CD4-positive, alpha-beta T cell (primary cell): ENCODE measurements around the gene UPB1. TPM values are rescaled to one million over a fixed set of nuclear protein-coding genes. Genes with fewer than 3 reads are reported as not detected.
"Not testable (repeated sequence)": the region's sequence is repeated elsewhere in the genome, so short reads cannot be mapped to it uniquely, and the experiment has no call there.

Source experiments
- ATAC-seq: fragments of 200-7000 bp; cut with Tn5 transposase; one replicate; pipeline ENCODE4 v1.10.0; 2022; ENCODE audit warnings: mild to moderate bottlenecking; ENCODE audit not compliant: poor library complexity
- CTCF ChIA-PET: fragments of 350-600 bp; sonication (Branson Sonifier 250); formaldehyde crosslinking; loops from one replicate; lab custom pipeline; 2021; ENCODE audit warnings: antibody characterized with exemption, inconsistent platforms; lab: Charles Lee
- POLR2A ChIA-PET: fragments of 350-600 bp; sonication (Branson Sonifier 250); formaldehyde crosslinking; loops from one replicate; lab custom pipeline; 2021; ENCODE audit warnings: antibody characterized with exemption, inconsistent platforms; lab: Charles Lee
- DNase-seq, 14 experiments: peaks; one replicate each; pipeline ENCODE4 v3.0.0-alpha.2; 2013 to 2020; ENCODE audit warnings: mixed read lengths in 2 of 14
- H3K27ac ChIP-seq, 2 donors: one replicate each; pipeline versions ENCODE4 v1.5.1 to v1.7.0; 2013; ENCODE audit warnings: low read length in 2 of 2, low read depth in 1 of 2, mild to moderate bottlenecking in 1 of 2
- H3K27me3 ChIP-seq, 2 experiments: 1 replicate in 1 of 2; 2 replicates in 1 of 2; pipeline versions ENCODE4 v1.6.1 to v1.7.0; 2013; ENCODE audit warnings: low read length in 2 of 2, control low read depth in 1 of 2, mild to moderate bottlenecking in 1 of 2, moderate library complexity in 1 of 2; ENCODE audit not compliant: insufficient read depth in 2 of 2, control insufficient read depth in 1 of 2
- H3K36me3 ChIP-seq: one replicate; pipeline ENCODE4 v1.6.1; 2013; ENCODE audit warnings: low read length, control low read depth; ENCODE audit not compliant: insufficient read depth
- H3K4me1 ChIP-seq: one replicate; pipeline ENCODE4 v1.6.1; 2013; ENCODE audit warnings: low read length, control low read depth; ENCODE audit not compliant: insufficient read depth
- H3K4me3 ChIP-seq: one replicate; pipeline ENCODE4 v1.5.1; 2013; ENCODE audit warnings: mild to moderate bottlenecking, low read length, moderate library complexity
- H3K9me3 ChIP-seq, 2 experiments: 1 replicate in 1 of 2; 2 replicates in 1 of 2; pipeline versions ENCODE4 v1.6.1 to v1.7.0; 2013; ENCODE audit warnings: low read length in 2 of 2, mild to moderate bottlenecking in 2 of 2, control low read depth in 1 of 2, moderate library complexity in 1 of 2; ENCODE audit not compliant: control insufficient read depth in 1 of 2, insufficient read depth in 1 of 2
- H3K27ac Mint-ChIP-seq: one replicate; pipeline ENCODE4 v1.8.0; 2020; ENCODE audit warnings: mixed read lengths
- H3K27me3 Mint-ChIP-seq: one replicate; pipeline ENCODE4 v1.8.0; 2021; ENCODE audit warnings: mixed read lengths
- H3K36me3 Mint-ChIP-seq: one replicate; pipeline ENCODE4 v1.8.0; 2021; ENCODE audit warnings: low read depth, mixed read lengths
- H3K4me1 Mint-ChIP-seq: one replicate; pipeline ENCODE4 v1.8.0; 2021; ENCODE audit warnings: low read depth, mixed read lengths
- H3K4me3 Mint-ChIP-seq: one replicate; pipeline ENCODE4 v1.8.0; 2020; ENCODE audit warnings: mild to moderate bottlenecking, mixed read lengths
- H3K9me3 Mint-ChIP-seq: one replicate; pipeline ENCODE4 v1.8.0; 2020; ENCODE audit warnings: mixed read lengths
- CTCF ChIP-seq: fragments of 200-600 bp; IDR thresholded peaks from one replicate; pipeline ENCODE4 v1.8.0; 2022; ENCODE audit warnings: antibody characterized with exemption, mild to moderate bottlenecking
- intact Hi-C, 2 experiments: fragments of 100-400 bp; cut with DNase I in 1 of 2; cut with micrococcal nuclease in 1 of 2; formaldehyde crosslinking; loops; one replicate each; pipeline versions ENCODE4 v1.15.1 to v1.9.0; 2023 to 2025; cut with DNase I, micrococcal nuclease
- total RNA-seq, 174 experiments: library from RNA in 2 of 174; stranded (reverse) in 2 of 174; gene quantifications; one replicate each; pipeline ENCODE4 v1.2.3 and lab custom pipeline; 2021 to 2026

UPB1 gene
- total RNA-seq, 2 experiments from 2014 or later: 2.7 to 3.7 TPM

- intact Hi-C loops: loop anchor here in 1 of 2 experiments (5.0 kb wide), 1 partner anchor 67 kb away; no protein-coding TSS in a partner anchor
- no peak overlapping the region for H3K27ac ChIP-seq
- no peaks in the 10 kb centered on the region for H3K36me3 ChIP-seq
- Mint-ChIP-seq H3K36me3 (no peaks in the 10 kb centered on the region), H3K9me3 (no peaks in the 10 kb centered on the region), H3K4me3 (no peak overlapping the region), H3K4me1 (no peaks in the 10 kb centered on the region), H3K27ac (no peak overlapping the region), H3K27me3 (peaks cover 14% of the 10 kb centered on the region)
- POLR2A ChIA-PET: no interaction called here
- TF ChIP-seq CTCF: no peak
- H3K4me1 ChIP-seq: no peaks in the 10 kb centered on the region
- H3K4me3 ChIP-seq: no peak overlapping the region
- CTCF ChIA-PET: no interaction called here
- peaks cover under 1 to 4% of the 10 kb centered on the region in 2 experiments for H3K27me3 ChIP-seq
- no peak for DNase-seq
- ATAC-seq: no peak
- no peaks in the 10 kb centered on the region for H3K9me3 ChIP-seq
These were observed 6.1 kb upstream of the UPB1 start for GRCh38 chr22:24489011-24489410.

GRCh38 chr22:24489434-24489833, 5.7 kb upstream of the UPB1 start:
- intact Hi-C loops: loop anchor here in 1 of 2 experiments (5.0 kb wide), 1 partner anchor 67 kb away; no protein-coding TSS in a partner anchor
- CTCF ChIA-PET, H3K36me3 Mint-ChIP-seq, H3K9me3 ChIP-seq, H3K9me3 Mint-ChIP-seq, H3K4me1 ChIP-seq, H3K4me3 ChIP-seq, POLR2A ChIA-PET, ATAC-seq, H3K4me3 Mint-ChIP-seq, H3K27ac Mint-ChIP-seq, H3K27me3 ChIP-seq, DNase-seq, H3K27ac ChIP-seq, H3K36me3 ChIP-seq, H3K4me1 Mint-ChIP-seq: not testable (repeated sequence)
- peaks cover 16% of the 10 kb centered on the region for H3K27me3 Mint-ChIP-seq

- TF ChIP-seq CTCF: no peak
- H3K27me3 ChIP-seq: peaks cover 10 to 18% of the 10 kb centered on the region in 2 experiments
- no peak for DNase-seq
- H3K4me3 ChIP-seq: no peak overlapping the region
- H3K27ac Mint-ChIP-seq: no peak overlapping the region
- H3K27me3 Mint-ChIP-seq: peaks cover 32% of the 10 kb centered on the region
- no peaks in the 10 kb centered on the region for H3K9me3 Mint-ChIP-seq
- no peaks in the 10 kb centered on the region for H3K36me3 Mint-ChIP-seq
- H3K36me3 ChIP-seq: no peaks in the 10 kb centered on the region
- ATAC-seq: no peak
- H3K27ac ChIP-seq: no peak overlapping the region
- ChIA-PET POLR2A (no interaction called here), CTCF (no interaction called here)
- H3K9me3 ChIP-seq: peaks cover 0 to 8% of the 10 kb centered on the region in 2 experiments
- peaks cover 10% of the 10 kb centered on the region for H3K4me1 Mint-ChIP-seq
- intact Hi-C loops: no loop called here
- H3K4me3 Mint-ChIP-seq: no peak overlapping the region
- H3K4me1 ChIP-seq: no peaks in the 10 kb centered on the region
These were observed 2.7 kb upstream of the UPB1 start for GRCh38 chr22:24492391-24492790.

GRCh38 chr22:24494167-24494527, 985 bp upstream of the UPB1 start:
- H3K27ac Mint-ChIP-seq: no peak overlapping the region
- peaks cover 32% of the 10 kb centered on the region for H3K27me3 Mint-ChIP-seq
- CTCF ChIA-PET: no interaction called here
- peaks cover 10 to 18% of the 10 kb centered on the region in 2 experiments for H3K27me3 ChIP-seq
- DNase-seq (no peak), ATAC-seq (no peak)
- intact Hi-C loops: no loop called here
- no peak overlapping the region for H3K27ac ChIP-seq
- H3K9me3 ChIP-seq: peaks cover 0 to 8% of the 10 kb centered on the region in 2 experiments
- no peak for TF ChIP-seq CTCF
- H3K4me1 ChIP-seq: peaks cover 8% of the 10 kb centered on the region
- H3K4me1 Mint-ChIP-seq: peaks cover 23% of the 10 kb centered on the region
- no peaks in the 10 kb centered on the region for H3K36me3 ChIP-seq
- H3K9me3 Mint-ChIP-seq: no peaks in the 10 kb centered on the region
- no peak overlapping the region for H3K4me3 ChIP-seq
- H3K4me3 Mint-ChIP-seq: no peak overlapping the region
- POLR2A ChIA-PET: no interaction called here
- no peaks in the 10 kb centered on the region for H3K36me3 Mint-ChIP-seq
